Colonic mucosa (tissue), 4 donors: ENCODE data around the gene SLC39A11. TPM values are rescaled to one million over a fixed set of nuclear protein-coding genes. Genes with fewer than 3 reads are reported as not detected.

ENCODE experiments used
- DNase-seq: peaks from one replicate; pipeline ENCODE4 v3.0.0-alpha.2; 2020
- H3K27ac ChIP-seq: fragments of 200-600 bp; one replicate; pipeline ENCODE4 v1.8.0; 2021
- H3K27me3 ChIP-seq: fragments of 200-600 bp; one replicate; pipeline ENCODE4 v1.8.0; 2021
- H3K36me3 ChIP-seq: fragments of 200-600 bp; one replicate; pipeline ENCODE4 v1.8.0; 2021
- H3K4me1 ChIP-seq: fragments of 200-600 bp; one replicate; pipeline ENCODE4 v1.8.0; 2021; ENCODE audit warnings: mild to moderate bottlenecking
- H3K4me3 ChIP-seq: fragments of 200-600 bp; one replicate; pipeline ENCODE4 v1.8.0; 2021
- H3K9ac ChIP-seq, 2 donors: one replicate each; pipeline ENCODE4 v1.7.0; 2013; ENCODE audit warnings: control low read depth in 2 of 2, low read depth in 2 of 2, low read length in 2 of 2
- H3K9me3 ChIP-seq: fragments of 200-600 bp; one replicate; pipeline ENCODE4 v1.8.0; 2021
- CTCF ChIP-seq: fragments of 200-600 bp; IDR thresholded peaks from one replicate; pipeline ENCODE4 v1.8.0; 2022; ENCODE audit warnings: antibody characterized with exemption, mild to moderate bottlenecking
- intact Hi-C: fragments of 100-400 bp; cut with DNase I; formaldehyde crosslinking; loops from one replicate; pipeline ENCODE4 v1.14.1; 2022
- total RNA-seq, 2 donors: library from RNA; stranded (reverse); fragmentation: NEBNext Ultra II Directional in 1 of 2; extraction: Animal tissue kit (Norgen Biotek cat#: 25700) in 1 of 2; gene quantifications; one replicate each; pipeline ENCODE4 v1.2.1, GENCODE V29; 2021
- donor health status: healthy.
- donor health status: DM: no; HTN: no; CAD: no.
- donor health status: DM: no; HTN: no; CAD: no.

Gene SLC39A11
- total RNA-seq, 2 donors from 2014 or later, result 57.7 to 60.0 TPM

GRCh38 chr17:72795941-72796340, 296.5 kb downstream of the SLC39A11 start:
- Histone ChIP-seq H3K9ac (no peak overlapping the region), H3K36me3 (no peaks in the 10 kb centered on the region), H3K4me1 (no peaks in the 10 kb centered on the region), H3K27ac (no peak overlapping the region), H3K27me3 (no peaks in the 10 kb centered on the region), H3K4me3 (no peak overlapping the region), H3K9me3 (no peaks in the 10 kb centered on the region)
- DNase-seq, result no peak
- no peak for TF ChIP-seq CTCF
- intact Hi-C loops, result no loop called here

- DNase-seq, result no peak
- H3K27ac ChIP-seq, result no peak overlapping the region
- H3K4me1 ChIP-seq, result no peaks in the 10 kb centered on the region
- no peak overlapping the region for H3K4me3 ChIP-seq
- H3K9ac ChIP-seq, result no peak overlapping the region
- no peaks in the 10 kb centered on the region for H3K9me3 ChIP-seq
- TF ChIP-seq CTCF, result no peak
- intact Hi-C loops, result no loop called here
- no peaks in the 10 kb centered on the region for H3K36me3 ChIP-seq
- H3K27me3 ChIP-seq, result no peaks in the 10 kb centered on the region
These were observed 298.3 kb downstream of the SLC39A11 start for GRCh38 chr17:72794152-72794551.

GRCh38 chr17:72792771-72793170, 299.7 kb downstream of the SLC39A11 start:
- intact Hi-C loops, result no loop called here
- Histone ChIP-seq H3K9me3 (no peaks in the 10 kb centered on the region), H3K27ac (no peak overlapping the region), H3K36me3 (no peaks in the 10 kb centered on the region), H3K9ac (no peak overlapping the region), H3K27me3 (no peaks in the 10 kb centered on the region), H3K4me1 (no peaks in the 10 kb centered on the region), H3K4me3 (no peak overlapping the region)
- TF ChIP-seq CTCF, result no peak
- no peak for DNase-seq

- Histone ChIP-seq H3K4me3 (no peak overlapping the region), H3K9ac (no peak overlapping the region), H3K4me1 (no peaks in the 10 kb centered on the region), H3K27me3 (no peaks in the 10 kb centered on the region), H3K36me3 (no peaks in the 10 kb centered on the region), H3K27ac (no peak overlapping the region), H3K9me3 (no peaks in the 10 kb centered on the region)
- TF ChIP-seq CTCF, result no peak
- intact Hi-C loops, result no loop called here
- DNase-seq, result no peak
These were observed 302.3 kb downstream of the SLC39A11 start for GRCh38 chr17:72790190-72790589.

- H3K4me1 ChIP-seq, result no peaks in the 10 kb centered on the region
- TF ChIP-seq CTCF, result no peak
These were observed 302.8 kb downstream of the SLC39A11 start for GRCh38 chr17:72789711-72790110.

More at GRCh38 chr17:72789711-72790110, 302.8 kb downstream of the SLC39A11 start:
- H3K36me3 ChIP-seq, result no peaks in the 10 kb centered on the region
- H3K27me3 ChIP-seq, result no peaks in the 10 kb centered on the region
- no peaks in the 10 kb centered on the region for H3K9me3 ChIP-seq
- intact Hi-C loops, result no loop called here
- no peak overlapping the region for H3K9ac ChIP-seq
- H3K27ac ChIP-seq, result no peak overlapping the region
- no peak for DNase-seq
- no peak overlapping the region for H3K4me3 ChIP-seq
